ENCODE data around the gene PEA15. TPM values are rescaled to one million over a fixed set of nuclear protein-coding genes. Genes with fewer than 3 reads are reported as not detected.

Gene PEA15
- total and polyA plus RNA-seq, 2 experiments from 2014 or later = 368 to 638 TPM

- TF ChIP-seq EZH2phosphoT487 (IDR thresholded peaks at IDR 0.05; ENCODE audit: insufficient read depth, low read depth) (no peak), EZH2 (IDR thresholded peaks at IDR 0.05; ENCODE audit: insufficient read depth, poor library complexity, severe bottlenecking) (no peak)
- no peak overlapping the region for H3K4me3 ChIP-seq
- in situ Hi-C loops (cut with MboI) = no loop called here
- H4K20me1 ChIP-seq (ENCODE audit: insufficient read depth) = no peaks in the 10 kb centered on the region
- no peaks in the 10 kb centered on the region for H3K79me2 ChIP-seq (ENCODE audit: insufficient read depth)
- WGBS, 2 experiments (ENCODE audit: low coverage in 1 of 2, low lambda C conversion rate in 2 of 2, missing lambda C conversion rate in 2 of 2) = 81 to 83% methylated on average over 6 of the region's 6 CpGs
- H3K27me3 ChIP-seq (replicated peaks; ENCODE audit: insufficient read depth) = no peaks in the 10 kb centered on the region
- H3K9me3 ChIP-seq (ENCODE audit: low read depth) = no peaks in the 10 kb centered on the region
- no peak overlapping the region for H3K4me2 ChIP-seq (ENCODE audit: unreplicated experiment)
- H2AFZ ChIP-seq = no peak overlapping the region
- peaks cover 8% of the 10 kb centered on the region for H3K4me1 ChIP-seq (ENCODE audit: insufficient read depth)
- H3K27ac ChIP-seq = no peak overlapping the region
- H3K9me2 ChIP-seq (ENCODE audit: insufficient read depth) = no peaks in the 10 kb centered on the region
- H3F3A ChIP-seq (ENCODE audit: insufficient read depth) = no peaks in the 10 kb centered on the region
- H3K9ac ChIP-seq = no peak overlapping the region
- DNase-seq = peak; percentile 49
- no peaks in the 10 kb centered on the region for H3K36me3 ChIP-seq (ENCODE audit: low read depth)
These were observed 37.6 kb upstream of the PEA15 start for GRCh38 chr1:160167580-160167979.

DNA sequence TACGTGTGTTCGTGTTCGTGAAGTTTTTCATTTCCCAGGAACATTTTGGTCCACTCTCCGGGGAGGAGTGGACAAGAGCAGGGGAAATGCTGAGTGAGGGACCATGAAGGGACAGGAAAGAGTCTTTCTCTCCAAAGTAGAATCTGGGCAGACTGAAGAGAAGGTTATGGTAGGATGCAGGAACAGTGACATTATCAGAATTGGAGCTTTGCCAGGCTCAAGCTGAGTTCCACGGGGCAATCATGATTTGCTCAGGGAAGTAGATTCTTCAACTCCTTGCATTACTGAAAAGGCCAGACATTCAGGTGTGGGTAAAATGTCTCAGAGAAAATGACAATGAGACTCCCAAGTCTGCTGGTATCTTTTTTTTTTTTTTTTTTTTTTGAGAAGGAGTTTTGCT, 37.2 kb upstream of the PEA15 start:
- Histone ChIP-seq H3K27me3 (replicated peaks; ENCODE audit: insufficient read depth) (no peaks in the 10 kb centered on the region), H4K20me1 (ENCODE audit: insufficient read depth) (no peaks in the 10 kb centered on the region), H3K9ac (no peak overlapping the region), H3K36me3 (ENCODE audit: low read depth) (no peaks in the 10 kb centered on the region), H3K4me3 (no peak overlapping the region), H3K4me2 (ENCODE audit: unreplicated experiment) (no peak overlapping the region), H3K9me2 (ENCODE audit: insufficient read depth) (no peaks in the 10 kb centered on the region), H3K4me1 (ENCODE audit: insufficient read depth) (peaks cover 8% of the 10 kb centered on the region), H2AFZ (no peak overlapping the region), H3K27ac (no peak overlapping the region), H3K79me2 (ENCODE audit: insufficient read depth) (no peaks in the 10 kb centered on the region), H3K9me3 (ENCODE audit: low read depth) (no peaks in the 10 kb centered on the region), H3F3A (ENCODE audit: insufficient read depth) (no peaks in the 10 kb centered on the region)
- TF ChIP-seq EZH2 (IDR thresholded peaks at IDR 0.05; ENCODE audit: insufficient read depth, poor library complexity, severe bottlenecking) (no peak), EZH2phosphoT487 (IDR thresholded peaks at IDR 0.05; ENCODE audit: insufficient read depth, low read depth) (no peak)
- DNase-seq = no peak
- in situ Hi-C loops (cut with MboI) = no loop called here
- WGBS, 2 experiments (ENCODE audit: low coverage in 1 of 2, low lambda C conversion rate in 2 of 2, missing lambda C conversion rate in 2 of 2) = 70 to 73% methylated on average over 5 of the region's 5 CpGs

DNA sequence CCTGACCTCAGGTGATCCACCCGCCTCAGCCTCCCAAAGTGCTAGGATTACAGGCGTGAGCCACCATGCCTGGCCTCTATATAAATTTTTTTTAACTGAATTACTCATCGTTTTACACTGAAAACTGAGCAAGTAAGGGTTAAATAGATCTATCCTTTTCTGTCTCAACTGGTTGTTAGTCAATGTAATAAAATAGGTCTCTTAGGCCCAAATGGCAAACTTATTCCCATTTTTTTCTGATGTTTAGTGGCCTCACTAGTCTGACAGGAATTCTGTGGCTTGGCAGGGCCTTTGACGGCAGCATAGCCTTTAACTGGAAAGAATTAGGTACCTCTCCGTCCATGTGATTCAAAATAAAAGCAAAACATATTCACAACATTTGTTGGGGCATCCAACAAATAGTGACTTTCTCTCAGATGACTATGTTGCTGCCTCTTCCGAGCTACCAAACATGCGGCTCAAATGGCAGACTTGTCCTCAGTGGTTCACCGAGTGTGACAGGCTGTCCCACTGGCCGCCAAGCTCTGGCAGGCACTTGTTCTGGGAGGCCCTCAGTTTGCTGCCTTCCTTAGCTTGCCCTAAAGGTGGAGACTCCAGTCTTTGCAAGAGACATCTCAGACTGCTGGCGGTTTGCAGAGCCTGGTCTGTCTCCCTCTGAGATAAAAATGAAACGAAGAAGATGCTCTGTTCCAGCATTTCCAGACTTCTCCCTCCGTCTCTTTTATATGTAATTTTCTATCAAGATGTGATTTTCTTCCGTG, 36.4 kb upstream of the PEA15 start:
- H3F3A ChIP-seq (ENCODE audit: insufficient read depth) = no peaks in the 10 kb centered on the region
- no peaks in the 10 kb centered on the region for H3K36me3 ChIP-seq (ENCODE audit: low read depth)
- peak; percentile 50 for DNase-seq
- TF ChIP-seq EZH2 (IDR thresholded peaks at IDR 0.05; ENCODE audit: insufficient read depth, poor library complexity, severe bottlenecking) (no peak), EZH2phosphoT487 (IDR thresholded peaks at IDR 0.05; ENCODE audit: insufficient read depth, low read depth) (no peak)
- in situ Hi-C loops (cut with MboI) = no loop called here
- no peaks in the 10 kb centered on the region for H3K27me3 ChIP-seq (replicated peaks; ENCODE audit: insufficient read depth)
- H3K9ac ChIP-seq = no peak overlapping the region
- no peak overlapping the region for H3K4me3 ChIP-seq
- no peak overlapping the region for H2AFZ ChIP-seq
- no peak overlapping the region for H3K27ac ChIP-seq
- 61 to 65% methylated on average over 13 of the region's 13 CpGs for WGBS, 2 experiments (ENCODE audit: low coverage in 1 of 2, low lambda C conversion rate in 2 of 2, missing lambda C conversion rate in 2 of 2)
- no peaks in the 10 kb centered on the region for H3K9me2 ChIP-seq (ENCODE audit: insufficient read depth)
- H3K4me2 ChIP-seq (ENCODE audit: unreplicated experiment) = peak overlapping the region; percentile 18
- no peaks in the 10 kb centered on the region for H3K79me2 ChIP-seq (ENCODE audit: insufficient read depth)
- no peaks in the 10 kb centered on the region for H3K9me3 ChIP-seq (ENCODE audit: low read depth)
- H4K20me1 ChIP-seq (ENCODE audit: insufficient read depth) = no peaks in the 10 kb centered on the region
- peaks cover 8% of the 10 kb centered on the region for H3K4me1 ChIP-seq (ENCODE audit: insufficient read depth)

GRCh38 chr1:160169553-160170399, 35.4 kb upstream of the PEA15 start:
- Histone ChIP-seq H3K9me3 (ENCODE audit: low read depth) (no peaks in the 10 kb centered on the region), H3K9me2 (ENCODE audit: insufficient read depth) (no peaks in the 10 kb centered on the region), H3K4me2 (ENCODE audit: unreplicated experiment) (no peak overlapping the region), H3K36me3 (ENCODE audit: low read depth) (no peaks in the 10 kb centered on the region), H3K27ac (no peak overlapping the region), H2AFZ (no peak overlapping the region), H3F3A (ENCODE audit: insufficient read depth) (no peaks in the 10 kb centered on the region), H3K4me1 (ENCODE audit: insufficient read depth) (peaks cover 8% of the 10 kb centered on the region), H3K79me2 (ENCODE audit: insufficient read depth) (no peaks in the 10 kb centered on the region), H3K4me3 (no peak overlapping the region), H3K9ac (no peak overlapping the region), H4K20me1 (ENCODE audit: insufficient read depth) (no peaks in the 10 kb centered on the region), H3K27me3 (replicated peaks; ENCODE audit: insufficient read depth) (no peaks in the 10 kb centered on the region)
- DNase-seq = no peak
- in situ Hi-C loops (cut with MboI) = no loop called here
- TF ChIP-seq EZH2 (IDR thresholded peaks at IDR 0.05; ENCODE audit: insufficient read depth, poor library complexity, severe bottlenecking) (no peak), EZH2phosphoT487 (IDR thresholded peaks at IDR 0.05; ENCODE audit: insufficient read depth, low read depth) (no peak)
- 72 to 75% methylated on average over 15 of the region's 15 CpGs for WGBS, 2 experiments (ENCODE audit: low coverage in 1 of 2, low lambda C conversion rate in 2 of 2, missing lambda C conversion rate in 2 of 2)

Data from GM23248 (cell line).